Mucosa of descending colon (tissue), 3 donors: ENCODE measurements around the gene PDE4A. TPM values are rescaled to one million over a fixed set of nuclear protein-coding genes. Genes with fewer than 3 reads are reported as not detected.

Experiments
- ATAC-seq: fragments of 200-7000 bp; cut with Tn5 transposase; one replicate; pipeline ENCODE4 v1.9.1; 2020; ENCODE audit warnings: mild to moderate bottlenecking, moderate library complexity
- DNase-seq, 3 donors: peaks; one replicate each; pipeline ENCODE4 v3.0.0-alpha.2; 2020
- H3K36me3 ChIP-seq: fragments of 200-600 bp; one replicate; pipeline ENCODE4 v1.8.0; 2021; ENCODE audit warnings: low read depth, mild to moderate bottlenecking
- H3K4me1 ChIP-seq: fragments of 200-600 bp; one replicate; pipeline ENCODE4 v1.8.0; 2021; ENCODE audit warnings: low read depth, mild to moderate bottlenecking
- H3K4me3 ChIP-seq: fragments of 200-600 bp; one replicate; pipeline ENCODE4 v1.8.0; 2021; ENCODE audit warnings: mild to moderate bottlenecking
- H3K9me3 ChIP-seq: fragments of 200-600 bp; one replicate; pipeline ENCODE4 v1.8.0; 2021; ENCODE audit warnings: mild to moderate bottlenecking
- intact Hi-C, 2 donors: fragments of 100-400 bp; cut with DNase I in 1 of 2; cut with micrococcal nuclease in 1 of 2; formaldehyde crosslinking; loops; one replicate each; pipeline versions ENCODE4 v1.11.0 to v1.11.1; 2022; cut with DNase I, micrococcal nuclease
- total RNA-seq, 3 donors: library from RNA; stranded (reverse); fragmentation: NEBNext Ultra II Directional in 2 of 3; extraction: Animal tissue kit (Norgen Biotek cat#: 25700) in 2 of 3; gene quantifications; one replicate each; pipeline versions ENCODE4 v1.2.1 to v1.2.4, GENCODE V29; 2021 to 2023
- TF ChIP-seq, protein P1 (sequence below): fragments of 200-600 bp; IDR thresholded peaks from one replicate; pipeline ENCODE4 v1.8.0; 2022; ENCODE audit warnings: antibody characterized with exemption, mild to moderate bottlenecking
- donor health status: DM: no; HTN: no; CAD: no; lungs with moderate emphysema.
- donor health status: DM: no; HTN: no; CAD: no.
- donor health status: DM: no; HTN: yes; CAD: no.

Gene PDE4A
- total RNA-seq, 3 donors from 2014 or later: 7.0 to 27.4 (median 14.7) TPM

DNA sequence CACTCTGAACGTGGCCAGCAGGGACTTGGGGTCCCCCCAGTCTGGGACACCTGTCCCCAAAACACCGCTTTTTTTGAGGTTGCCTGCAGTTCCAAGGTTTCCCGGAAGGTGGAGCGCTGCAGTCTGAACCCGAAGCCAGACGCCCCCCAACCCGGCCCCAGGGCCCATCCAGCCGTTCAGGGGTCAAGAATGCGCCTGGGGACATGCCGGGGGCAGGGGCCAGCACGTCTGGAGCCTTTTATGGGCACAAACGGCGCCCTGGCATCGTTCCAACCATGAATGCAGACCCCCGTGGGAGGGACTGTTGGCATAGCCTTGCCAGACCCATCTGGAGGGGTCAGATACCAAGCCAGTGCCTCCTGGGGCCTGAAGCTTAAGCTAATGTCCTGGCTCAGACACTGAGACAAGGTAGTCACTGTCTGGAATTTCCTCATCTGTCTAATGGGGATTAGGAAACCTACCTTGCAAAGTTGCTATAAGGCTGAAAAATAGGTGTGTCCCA lies 90.0 kb downstream of the PDE4A start:
- no peaks in the 10 kb centered on the region for H3K9me3 ChIP-seq
- no peaks in the 10 kb centered on the region for H3K4me1 ChIP-seq
- TF ChIP-seq, protein P1, sequence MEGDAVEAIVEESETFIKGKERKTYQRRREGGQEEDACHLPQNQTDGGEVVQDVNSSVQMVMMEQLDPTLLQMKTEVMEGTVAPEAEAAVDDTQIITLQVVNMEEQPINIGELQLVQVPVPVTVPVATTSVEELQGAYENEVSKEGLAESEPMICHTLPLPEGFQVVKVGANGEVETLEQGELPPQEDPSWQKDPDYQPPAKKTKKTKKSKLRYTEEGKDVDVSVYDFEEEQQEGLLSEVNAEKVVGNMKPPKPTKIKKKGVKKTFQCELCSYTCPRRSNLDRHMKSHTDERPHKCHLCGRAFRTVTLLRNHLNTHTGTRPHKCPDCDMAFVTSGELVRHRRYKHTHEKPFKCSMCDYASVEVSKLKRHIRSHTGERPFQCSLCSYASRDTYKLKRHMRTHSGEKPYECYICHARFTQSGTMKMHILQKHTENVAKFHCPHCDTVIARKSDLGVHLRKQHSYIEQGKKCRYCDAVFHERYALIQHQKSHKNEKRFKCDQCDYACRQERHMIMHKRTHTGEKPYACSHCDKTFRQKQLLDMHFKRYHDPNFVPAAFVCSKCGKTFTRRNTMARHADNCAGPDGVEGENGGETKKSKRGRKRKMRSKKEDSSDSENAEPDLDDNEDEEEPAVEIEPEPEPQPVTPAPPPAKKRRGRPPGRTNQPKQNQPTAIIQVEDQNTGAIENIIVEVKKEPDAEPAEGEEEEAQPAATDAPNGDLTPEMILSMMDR: peak; percentile 44
- intact Hi-C loops: no loop called here
- no peaks in the 10 kb centered on the region for H3K36me3 ChIP-seq
- DNase-seq (peak in 2 of 3 donors; percentile 47 to 50), ATAC-seq (no peak)
- H3K4me3 ChIP-seq: no peak overlapping the region

GRCh38 chr19:10513223-10513622 lies 92.9 kb downstream of the PDE4A start:
- Histone ChIP-seq H3K9me3 (no peaks in the 10 kb centered on the region), H3K36me3 (no peaks in the 10 kb centered on the region), H3K4me3 (no peak overlapping the region), H3K4me1 (peaks cover 13% of the 10 kb centered on the region)
- TF ChIP-seq, protein P1: no peak
- intact Hi-C loops: no loop called here
- DNase-seq (no peak), ATAC-seq (no peak)

- Histone ChIP-seq H3K4me1 (peaks cover 20% of the 10 kb centered on the region), H3K4me3 (no peak overlapping the region), H3K9me3 (no peaks in the 10 kb centered on the region), H3K36me3 (no peaks in the 10 kb centered on the region)
- ATAC-seq (peak; percentile 47), DNase-seq (no peak)
- TF ChIP-seq, protein P1: no peak
- intact Hi-C loops: no loop called here
Observed at GRCh38 chr19:10514211-10515145, 94.1 kb downstream of the PDE4A start.

DNA sequence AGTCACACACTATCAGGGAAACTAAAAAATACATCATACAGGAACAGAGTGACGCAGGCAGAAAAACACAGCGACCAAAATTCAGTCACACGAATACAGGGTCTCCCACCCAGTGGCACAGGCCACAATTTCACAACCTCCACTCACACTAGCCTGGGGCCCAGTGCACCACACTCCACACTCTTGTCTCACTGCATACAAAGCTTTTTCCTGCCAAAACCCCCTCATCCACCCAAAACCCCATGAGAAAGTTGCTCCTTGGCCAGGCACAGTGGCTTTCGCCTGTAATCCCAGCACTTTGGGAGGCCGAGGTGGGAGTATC lies 95.7 kb downstream of the PDE4A start:
- no peak for DNase-seq
- Histone ChIP-seq H3K9me3 (no peaks in the 10 kb centered on the region), H3K4me3 (no peak overlapping the region), H3K4me1 (peaks cover 20% of the 10 kb centered on the region), H3K36me3 (no peaks in the 10 kb centered on the region)
- no peak for ATAC-seq
- TF ChIP-seq, protein P1: no peak
- intact Hi-C loops: no loop called here

DNA sequence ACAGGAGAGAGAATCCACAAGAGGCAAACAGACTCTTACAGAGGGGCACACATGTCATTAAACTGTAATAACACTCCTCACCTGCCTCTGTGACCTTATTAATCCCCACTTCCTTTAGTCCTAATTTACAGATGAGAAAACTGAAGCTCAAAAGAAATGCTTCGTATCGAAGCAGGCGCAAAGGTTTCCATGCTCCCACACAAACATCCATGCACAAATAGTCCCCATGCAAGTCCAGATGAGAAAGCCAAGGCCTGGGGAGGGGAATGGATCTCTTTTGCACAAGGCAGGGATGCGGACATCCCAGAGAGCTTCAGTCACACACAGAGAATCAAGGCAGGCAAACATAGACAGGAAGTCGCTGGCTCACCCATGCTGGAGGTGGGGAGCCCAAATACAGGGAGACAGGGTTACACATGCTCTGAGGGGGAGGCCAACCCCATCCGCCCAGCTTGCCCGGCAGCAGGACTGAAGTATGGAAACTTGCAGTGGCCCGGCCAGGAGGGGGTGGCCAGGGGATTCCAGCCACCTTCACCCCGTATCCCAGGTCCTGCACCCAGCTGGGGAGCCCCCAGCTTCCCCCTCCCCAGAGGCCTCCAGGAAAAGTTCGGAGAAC lies 96.4 kb downstream of the PDE4A start:
- H3K4me1 ChIP-seq: peaks cover 20% of the 10 kb centered on the region
- H3K4me3 ChIP-seq: no peak overlapping the region
- no peak for DNase-seq
- no peak for ATAC-seq
- H3K36me3 ChIP-seq: no peaks in the 10 kb centered on the region
- TF ChIP-seq, protein P1: no peak
- intact Hi-C loops: no loop called here
- no peaks in the 10 kb centered on the region for H3K9me3 ChIP-seq
